ENCODE data around the gene DHX57. TPM values are rescaled to one million over a fixed set of nuclear protein-coding genes. Genes with fewer than 3 reads are reported as not detected.

DHX57 gene
- 11.0 and 11.8 TPM in 2 replicates for total RNA-seq
- 9.0 TPM for polyA plus RNA-seq (2012)

GRCh38 chr2:38875576-38876367, at the start of gene DHX57, which contains the start of gene MORN2:
Gene DHX57, minus strand, starts transcription at chr2:38875934. Its CDS starts 7,529 bp downstream, at chr2:38868405.
Gene MORN2, plus strand, starts transcription at chr2:38875976.
- DNase-seq (ENCODE audit: low read depth), result peak; percentile 90

GRCh38 chr2:38922902-38923301, 47.2 kb upstream of the DHX57 start:
- no peak for DNase-seq (ENCODE audit: low read depth)

- DNase-seq (ENCODE audit: low read depth), result no peak
These were observed 46.7 kb upstream of the DHX57 start for GRCh38 chr2:38922389-38922788.

GRCh38 chr2:38912619-38913018, 36.9 kb upstream of the DHX57 start:
- DNase-seq (ENCODE audit: low read depth), result no peak

- DNase-seq (ENCODE audit: low read depth), result no peak
These were observed 35.5 kb upstream of the DHX57 start for GRCh38 chr2:38911191-38911590.

GRCh38 chr2:38909872-38910271, 34.1 kb upstream of the DHX57 start:
- no peak for DNase-seq (ENCODE audit: low read depth)

- DNase-seq (ENCODE audit: low read depth), result no peak
These were observed 32.2 kb upstream of the DHX57 start for GRCh38 chr2:38907743-38908562.

GRCh38 chr2:38907242-38907641, 31.5 kb upstream of the DHX57 start:
- no peak for DNase-seq (ENCODE audit: low read depth)

- DNase-seq (ENCODE audit: low read depth), result no peak
These were observed 29.5 kb upstream of the DHX57 start for GRCh38 chr2:38905251-38905650.

- DNase-seq (ENCODE audit: low read depth), result no peak
These were observed 25.0 kb upstream of the DHX57 start for GRCh38 chr2:38900726-38901125.

- no peak for DNase-seq (ENCODE audit: low read depth)
These were observed 22.5 kb upstream of the DHX57 start for GRCh38 chr2:38898256-38898655.

GRCh38 chr2:38892819-38893218, 17.1 kb upstream of the DHX57 start:
- peak; percentile 20 for DNase-seq (ENCODE audit: low read depth)

GRCh38 chr2:38889575-38889974, 13.8 kb upstream of the DHX57 start, which contains the start of gene ARHGEF33:
Gene ARHGEF33, plus strand, starts transcription at chr2:38889875. Its CDS starts 29,573 bp downstream, at chr2:38919448.
- no peak for DNase-seq (ENCODE audit: low read depth)

- no peak for DNase-seq (ENCODE audit: low read depth)
These were observed 13.3 kb upstream of the DHX57 start for GRCh38 chr2:38889045-38889444.

GRCh38 chr2:38887902-38888554, 12.3 kb upstream of the DHX57 start:
- DNase-seq (ENCODE audit: low read depth), result no peak

GRCh38 chr2:38887347-38887746, 11.6 kb upstream of the DHX57 start:
- no peak for DNase-seq (ENCODE audit: low read depth)

- peak; percentile 64 for DNase-seq (ENCODE audit: low read depth)
These were observed 10.3 kb upstream of the DHX57 start for GRCh38 chr2:38886063-38886462.

GRCh38 chr2:38876407-38876806, 673 bp upstream of the DHX57 start:
- DNase-seq (ENCODE audit: low read depth), result peak; percentile 2

- no peak for DNase-seq (ENCODE audit: low read depth)
These were observed 533 bp downstream of the DHX57 start for GRCh38 chr2:38875227-38875575.

GRCh38 chr2:38873763-38874162, 2.0 kb downstream of the DHX57 start:
- no peak for DNase-seq (ENCODE audit: low read depth)

- no peak for DNase-seq (ENCODE audit: low read depth)
These were observed 4.3 kb downstream of the DHX57 start for GRCh38 chr2:38871432-38871831.
